K562 (cell line): ENCODE data around the gene KLHL18. TPM values are rescaled to one million over a fixed set of nuclear protein-coding genes. Genes with fewer than 3 reads are reported as not detected.

ENCODE experiments used
- ATAC-seq: fragments of 200-7000 bp; cut with Tn5 transposase; 3 replicates; pipeline ENCODE4 v1.9.1; 2020; ENCODE audit warnings: moderate library complexity
- BruUV-seq: library from RNA; stranded (reverse); fragments of 400-500 nt; replicated peaks from 2 replicates; lab custom pipeline; 2021; lab: Mats Ljungman, UMichigan
- CTCF ChIA-PET: fragments of 300-600 bp; formaldehyde crosslinking; extraction: SDS; loops from one replicate; lab custom pipeline; 2021; ENCODE audit warnings: low intra/inter-chr PET ratio; lab: Yijun Ruan, JAX
- POLR2A ChIA-PET: fragments of 300-600, 350-650 bp; sonication (Branson Sonifier 250); formaldehyde crosslinking; extraction: SDS; loops from one replicate; lab custom pipeline; 2021; ENCODE audit warnings: antibody characterized with exemption, inconsistent platforms; lab: Yijun Ruan, JAX
- DNase-seq, 4 experiments: peaks; one replicate each; pipeline versions ENCODE4 v3.0.0 to v3.0.0-alpha.2; 2011 to 2018; ENCODE audit warnings: low spot score in 3 of 4, mixed read lengths in 3 of 4; ENCODE audit errors: extremely low read depth in 1 of 4
- FAIRE-seq: peaks from 2 replicates; lab custom pipeline; 2011; peaks lifted over from hg19 to GRCh38; lab: Jason Lieb, UNC
- H2AFZ ChIP-seq: 2 replicates; pipeline ENCODE4 v1.6.0; 2011; ENCODE audit warnings: low read depth, low read length, control low read depth, inconsistent platforms
- H3K27ac ChIP-seq: fragments of 200-600 bp; 3 replicates; pipeline ENCODE4 v1.8.0; 2011; ENCODE audit warnings: low read depth, mild to moderate bottlenecking, control low read depth, inconsistent platforms, low read length, moderate library complexity, mixed read lengths; ENCODE audit errors: extremely low read depth
- H3K27me3 ChIP-seq, 2 experiments: fragments of 300-600 bp in 1 of 2; 2 replicates in 1 of 2; 3 replicates in 1 of 2; pipeline versions ENCODE4 v1.6.0 to v1.8.0; 2011; ENCODE audit warnings: inconsistent platforms in 2 of 2, low read length in 2 of 2, mild to moderate bottlenecking in 1 of 2, mixed read lengths in 1 of 2, moderate library complexity in 1 of 2; ENCODE audit not compliant: control insufficient read depth in 2 of 2, insufficient read depth in 2 of 2
- H3K36me3 ChIP-seq: fragments of 300-600 bp; 3 replicates; pipeline ENCODE4 v1.8.0; 2011; ENCODE audit warnings: mild to moderate bottlenecking, low read length, inconsistent platforms; ENCODE audit not compliant: control insufficient read depth, insufficient read depth
- H3K4me1 ChIP-seq, 2 experiments: fragments of 200-600 bp in 1 of 2; replicated peaks in 1 of 2; 2 replicates in 1 of 2; 3 replicates in 1 of 2; pipeline versions ENCODE4 v1.5.1 to v1.8.0; 2011; ENCODE audit warnings: inconsistent platforms in 2 of 2, low read length in 2 of 2, mild to moderate bottlenecking in 1 of 2, mixed read lengths in 1 of 2, moderate library complexity in 1 of 2; ENCODE audit not compliant: control insufficient read depth in 2 of 2, insufficient read depth in 2 of 2
- H3K4me2 ChIP-seq: 2 replicates; pipeline ENCODE4 v1.6.1; 2011; ENCODE audit warnings: low read length, control low read depth, inconsistent platforms, mixed read lengths; ENCODE audit not compliant: insufficient read depth
- H3K4me3 ChIP-seq: fragments of 200-600 bp; sonication (generic), shearing (Covaris generic); 2 replicates; pipeline ENCODE4 v1.5.1; 2016; ENCODE audit warnings: control low read depth, inconsistent platforms
- H3K79me2 ChIP-seq: fragments of 200-600 bp; 3 replicates; pipeline ENCODE4 v1.8.0; 2011; ENCODE audit warnings: low read length, inconsistent platforms; ENCODE audit not compliant: control insufficient read depth, insufficient read depth
- H3K9ac ChIP-seq, 2 experiments: 2 replicates each; pipeline versions ENCODE4 v1.6.0 to v1.6.1; 2011; ENCODE audit warnings: low read depth in 2 of 2, low read length in 2 of 2, control low read depth in 1 of 2, inconsistent platforms in 1 of 2, mild to moderate bottlenecking in 1 of 2, mixed read lengths in 1 of 2; ENCODE audit not compliant: insufficient read depth in 1 of 2
- H3K9me1 ChIP-seq: one replicate; pipeline ENCODE4 v1.6.0; 2011; ENCODE audit warnings: inconsistent platforms, mild to moderate bottlenecking, low read length, moderate library complexity; ENCODE audit not compliant: control insufficient read depth, insufficient read depth
- H3K9me3 ChIP-seq: replicated peaks from 2 replicates; pipeline ENCODE4 v1.5.1; 2011; ENCODE audit warnings: low read depth, low read length, inconsistent platforms; ENCODE audit not compliant: control insufficient read depth, insufficient read depth
- H4K20me1 ChIP-seq: replicated peaks from 2 replicates; pipeline ENCODE4 v1.6.1; 2011; ENCODE audit warnings: low read length, inconsistent platforms, mixed read lengths; ENCODE audit not compliant: control insufficient read depth, insufficient read depth
- DACH1 ChIP-seq: fragments of 450-650 bp; IDR thresholded peaks from 2 replicates; pipeline ENCODE4 v1.6.1; 2018; ENCODE audit not compliant: partially characterized antibody
- EP400 ChIP-seq: fragments of 450-650 bp; IDR thresholded peaks from 2 replicates; pipeline ENCODE4 v1.6.1; 2017; ENCODE audit warnings: antibody characterized with exemption, mild to moderate bottlenecking, moderate library complexity
- KAT8 ChIP-seq: fragments of 450-650 bp; IDR thresholded peaks from 2 replicates; pipeline ENCODE4 v1.6.1; 2016; ENCODE audit warnings: low read depth, mild to moderate bottlenecking
- LCOR ChIP-seq: sonication (generic); formaldehyde crosslinking; IDR thresholded peaks from 2 replicates; pipeline ENCODE4 v1.8.0; 2022; ENCODE audit warnings: mild to moderate bottlenecking, missing genetic modification reagents
- MAX ChIP-seq: sonication (generic); formaldehyde crosslinking; IDR thresholded peaks from 2 replicates; pipeline ENCODE4 v1.9.0; 2022; ENCODE audit warnings: mild to moderate bottlenecking, missing genetic modification reagents
- PYGO2 ChIP-seq: fragments of 450-650 bp; IDR thresholded peaks from 2 replicates; pipeline ENCODE4 v1.6.1; 2016; ENCODE audit warnings: mild to moderate bottlenecking, missing genetic modification characterization, moderate library complexity, missing compliant biosample characterization
- TEAD4 ChIP-seq, 2 experiments: sonication (generic) in 1 of 2; formaldehyde crosslinking in 1 of 2; IDR thresholded peaks; 2 replicates each; pipeline versions ENCODE4 v1.6.1 to v1.8.0; 2012 to 2022; ENCODE audit warnings: borderline replicate concordance in 1 of 2, inconsistent platforms in 1 of 2, low read length in 1 of 2, mild to moderate bottlenecking in 1 of 2, missing genetic modification reagents in 1 of 2
- USF1 ChIP-seq: sonication (generic); formaldehyde crosslinking; IDR thresholded peaks from 2 replicates; pipeline ENCODE4 v1.9.0; 2022; ENCODE audit warnings: mild to moderate bottlenecking, missing genetic modification reagents
- ZNF592 ChIP-seq: fragments of 450-650 bp; IDR thresholded peaks from 2 replicates; pipeline ENCODE4 v1.6.1; 2017; ENCODE audit warnings: antibody characterized with exemption, mild to moderate bottlenecking
- ZNF75A ChIP-seq: fragments of 450-650 bp; formaldehyde crosslinking; IDR thresholded peaks from 2 replicates; pipeline ENCODE4 v1.4.0; 2020; ENCODE audit warnings: mild to moderate bottlenecking
- ZNF780A ChIP-seq: fragments of 250-450 bp; sonication (Bioruptor Pico); IDR thresholded peaks from 2 replicates; pipeline ENCODE4 v1.5.0; 2021; ENCODE audit warnings: mild to moderate bottlenecking
- WGBS: fragments of 100-300 bp; shearing (Covaris generic); methylation state at CpG from one replicate; pipeline ENCODE4 v1.1.6; 2016; ENCODE audit warnings: low coverage, mixed read lengths; ENCODE audit not compliant: insufficient coverage; ENCODE audit errors: missing lambda C conversion rate; 5-methylcytosine and 5-hydroxymethylcytosine counted together
- in situ Hi-C: fragments of 300-500 bp; cut with MboI; formaldehyde crosslinking; loops from 4 replicates; pipeline ENCODE4 v1.15.0; 2018; ENCODE audit warnings: inconsistent platforms, mixed read lengths
- intact Hi-C: fragments of 100-400 bp; cut with micrococcal nuclease; formaldehyde crosslinking; loops from 2 replicates; pipeline ENCODE4 v1.14.2; 2022
- polyA plus RNA-seq, 8 experiments: library from polyadenylated mRNA; depleted of rRNA in 4 of 8; stranded (reverse) in 5 of 8; unstranded in 3 of 8; fragments of >200 nt; fragmentation: Nextera tagmentation in 2 of 8; fragmentation: Illumina TruSeq in 1 of 8; extraction: Ambion mirVana in 2 of 8; extraction: Trizol in 1 of 8; gene quantifications; 2 replicates each; pipeline versions ENCODE4 v1.2.1 to v1.2.3, GENCODE V29; 2011 to 2014; ENCODE audit warnings: inconsistent platforms in 1 of 8, missing spikeins in 1 of 8
- total RNA-seq, 7 experiments: library from RNA; depleted of rRNA in 6 of 7; stranded (reverse); fragments of >200 nt in 6 of 7; fragmentation: Illumina TruSeq in 2 of 7; extraction: Trizol in 2 of 7; gene quantifications; 2 replicates each; pipeline versions ENCODE4 v1.2.1 to v1.2.3, GENCODE V29; 2011 to 2021; ENCODE audit warnings: low replicate concordance in 1 of 7

The KLHL18 gene
- total and polyA plus RNA-seq, 9 of the 15 experiments (the other 6 are each of a cell fraction or from before 2014, with no cell fraction given): 26.7 to 97.5 (median 48.7) TPM

- no peak for TF ChIP-seq KAT8
- no peak for TF ChIP-seq PYGO2 (tag)
- no peak for TF ChIP-seq DACH1
- TF ChIP-seq ZNF780A (CRISPR knock-in tag): no peak
- peak; percentile 11; the same call in 1 of the 2 replicates for TF ChIP-seq USF1
- no peak for TF ChIP-seq TEAD4 (IDR thresholded peaks at IDR 0.05; ENCODE audit: low read length)
- TF ChIP-seq TEAD4 (CRISPR knock-in tag; IDR thresholded peaks at IDR 0.05; ENCODE audit: borderline replicate concordance): 0 out of 2 replicates have a peak, but pooled peaks have one; percentile 8
- no peak for TF ChIP-seq ZNF592
- no peak for TF ChIP-seq LCOR (CRISPR knock-in tag)
- TF ChIP-seq MAX (CRISPR knock-in tag): 0 out of 2 replicates have a peak, but pooled peaks have one; percentile 31
- TF ChIP-seq ZNF75A (CRISPR knock-in tag): no peak
- no peak for TF ChIP-seq EP400
- Histone ChIP-seq H3K4me3 (no peak overlapping the region), H3K36me3 (peaks cover 13% of the 10 kb centered on the region; the same call in 1 of the 3 replicates), H3K27me3 (no peaks in the 10 kb centered on the region), H3K4me2 (no peak overlapping the region; the same call in 1 of the 2 replicates), H4K20me1 (no peaks in the 10 kb centered on the region), H3K9ac (no peak overlapping the region; a peak in 1 of 4 replicates), H3K79me2 (peaks cover 42% of the 10 kb centered on the region), H3K9me1 (no peaks in the 10 kb centered on the region), H3K4me1 (peaks cover 12% of the 10 kb centered on the region in 2 experiments), H3K27ac (no peak overlapping the region), H3K9me3 (no peaks in the 10 kb centered on the region), H2AFZ (no peak overlapping the region)
- in situ Hi-C loops: loop anchor here (5.0 kb wide), 1 partner anchor 42 kb away; no protein-coding TSS in a partner anchor
- CTCF ChIA-PET: no interaction called here
- DNase-seq (no peak), FAIRE-seq (no peak), ATAC-seq (no peak)
- intact Hi-C loops: loop anchor here (2.0 kb wide), 1 partner anchor 30 kb away; no protein-coding TSS in a partner anchor
- no TSS peak for BruUV-seq
- WGBS: 91% methylated on average over 5 of the region's 5 CpGs
- POLR2A ChIA-PET: interaction anchor here (1.1 to 1.9 kb wide), 3 partner anchors 10 to 34 kb away, joined by 4 to 5 read pairs (median 4); no protein-coding TSS in a partner anchor
Measured at GRCh38 chr3:47280519-47280918, 2.2 kb upstream of the KLHL18 start.
